Fibroblast of skin of abdomen (primary cell): ENCODE measurements around the gene STKLD1.
"Not testable (repeated sequence)": the region's sequence is repeated elsewhere in the genome, so short reads cannot be mapped to it uniquely, and the experiment has no call there.

ENCODE experiments used
- DNase-seq: peaks from one replicate; pipeline ENCODE4 v3.0.0-alpha.2; 2013

Gene STKLD1

DNA sequence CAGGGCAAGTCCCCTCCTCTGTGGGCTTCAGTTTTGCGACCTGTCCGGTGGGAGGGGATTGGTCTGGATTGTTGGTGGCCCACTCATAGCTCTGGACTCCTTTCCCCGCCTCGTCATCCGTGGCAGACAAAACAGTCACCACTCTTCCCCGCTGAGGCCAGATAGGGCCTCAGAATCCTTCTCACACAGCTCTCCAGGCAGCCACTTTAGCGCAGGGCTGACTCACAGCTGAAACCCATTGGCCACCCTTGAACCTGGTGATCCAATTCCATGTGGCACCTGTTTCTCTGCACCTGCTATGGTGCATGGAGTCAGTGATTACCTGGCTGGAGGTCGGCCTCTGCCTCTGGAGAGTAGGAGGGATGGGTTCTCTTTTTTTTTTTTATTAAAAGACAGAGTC is 67.8 kb downstream of the STKLD1 start:
- DNase-seq, result no peak

- no peak for DNase-seq
Measured at GRCh38 chr9:133445293-133445969, 69.3 kb downstream of the STKLD1 start.

GRCh38 chr9:133448487-133448972 is 72.4 kb downstream of the STKLD1 start:
- DNase-seq, result no peak

GRCh38 chr9:133449760-133450159 is 73.6 kb downstream of the STKLD1 start:
- no peak for DNase-seq

DNA sequence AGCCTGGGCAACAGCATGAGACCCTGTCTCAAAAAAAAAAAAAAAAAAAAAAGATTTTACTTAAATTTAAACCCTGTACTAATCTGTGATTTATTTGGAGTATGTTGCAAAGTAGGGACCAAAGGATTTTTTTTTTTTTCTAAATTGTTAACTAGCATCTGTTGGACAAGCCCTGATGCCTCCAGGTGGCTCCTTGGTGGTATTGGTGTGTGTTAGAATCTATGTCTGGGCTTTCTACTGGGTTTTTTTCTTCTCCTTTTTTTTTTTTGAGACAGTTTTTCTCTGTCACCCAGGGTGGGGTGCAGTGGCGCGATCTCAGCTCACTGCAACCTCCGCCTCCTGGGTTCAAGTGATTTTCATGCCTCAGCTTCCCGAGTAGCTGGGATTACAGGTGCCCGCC is 75.7 kb downstream of the STKLD1 start:
- not testable (repeated sequence) for DNase-seq

GRCh38 chr9:133452562-133452961 is 76.4 kb downstream of the STKLD1 start:
- DNase-seq, result no peak

GRCh38 chr9:133453651-133454050 is 77.5 kb downstream of the STKLD1 start:
- DNase-seq, result no peak

GRCh38 chr9:133454325-133454724 is 78.2 kb downstream of the STKLD1 start:
- DNase-seq, result no peak

- DNase-seq, result no peak
Measured at GRCh38 chr9:133454943-133455673, 78.9 kb downstream of the STKLD1 start.
